HPDE6-E6E7 (cell line): Measurements from ENCODE around the gene RTL10.

Experiments used
- DNase-seq: peaks from one replicate; pipeline ENCODE4 v3.0.0; 2011; ENCODE audit warnings: missing footprints; ENCODE audit errors: extremely low spot score

The RTL10 gene

DNA sequence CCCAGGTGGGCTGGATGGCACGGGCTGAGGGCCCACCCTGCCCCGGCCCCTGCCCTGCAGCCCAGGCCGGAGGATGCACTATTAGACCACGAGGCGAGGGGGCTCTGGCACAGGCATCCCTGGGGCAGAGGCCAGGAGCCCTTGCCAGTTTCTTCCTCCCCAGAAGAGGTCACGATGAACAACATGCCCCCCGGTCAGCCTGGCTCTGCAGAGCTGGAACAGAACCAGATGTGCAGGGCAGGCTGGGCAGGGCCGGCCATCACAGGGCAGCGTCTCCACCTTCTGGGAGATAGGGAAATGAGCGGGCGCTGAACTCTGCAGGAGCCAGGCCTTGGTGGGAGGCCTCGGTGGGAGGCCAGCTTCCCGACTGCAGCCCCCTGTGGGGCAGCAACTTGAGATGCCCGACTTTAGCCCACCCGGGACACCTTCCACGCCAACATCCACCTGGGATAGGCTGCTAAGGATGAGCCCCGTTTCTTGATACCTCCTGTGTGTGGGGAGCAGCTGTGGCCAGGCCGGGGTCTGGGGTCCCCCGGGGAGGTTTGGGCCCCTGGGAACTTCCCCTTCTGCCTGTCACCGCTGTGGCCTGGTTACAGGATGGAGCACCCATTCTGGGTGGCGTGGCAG lies 21.8 kb upstream of the RTL10 start:
- DNase-seq, result no peak

DNA sequence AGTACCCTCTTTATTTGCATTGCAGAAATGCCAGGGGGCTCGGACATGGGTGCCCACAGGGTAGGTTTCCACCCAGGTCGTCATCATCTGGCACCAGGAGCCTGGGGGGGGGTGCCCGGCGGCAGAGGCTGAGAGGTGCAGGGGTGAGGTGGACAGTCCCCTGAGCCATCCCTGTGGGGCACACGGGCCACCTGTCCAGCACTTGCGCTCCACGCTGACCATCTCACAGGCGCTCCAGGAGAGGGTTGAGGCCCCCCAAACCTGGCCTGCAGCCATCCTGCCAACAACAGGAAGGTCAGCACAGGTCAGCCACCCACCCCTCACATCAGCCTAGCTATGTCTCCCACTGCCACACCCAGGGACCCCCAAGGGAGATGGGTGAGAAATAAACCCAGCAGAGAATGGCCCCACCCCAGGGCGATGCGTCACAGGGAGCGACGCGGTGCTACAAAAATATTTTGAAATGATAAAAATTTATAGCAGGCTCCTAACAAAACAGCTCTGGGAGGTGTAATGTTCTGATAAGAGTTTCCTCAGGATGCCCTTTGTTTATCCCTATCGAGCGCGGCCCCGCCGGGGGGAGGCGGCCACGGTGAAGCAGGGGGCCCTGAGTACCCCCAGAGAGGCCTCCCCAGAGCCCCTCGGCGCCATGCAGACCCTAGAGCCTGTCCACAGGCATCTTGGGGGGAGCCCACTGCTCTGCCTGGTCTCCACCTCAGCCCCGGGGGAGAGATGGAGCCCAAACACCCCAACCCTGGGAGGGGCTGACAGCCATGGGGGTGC lies 21.0 kb upstream of the RTL10 start:
- DNase-seq, result no peak

DNA sequence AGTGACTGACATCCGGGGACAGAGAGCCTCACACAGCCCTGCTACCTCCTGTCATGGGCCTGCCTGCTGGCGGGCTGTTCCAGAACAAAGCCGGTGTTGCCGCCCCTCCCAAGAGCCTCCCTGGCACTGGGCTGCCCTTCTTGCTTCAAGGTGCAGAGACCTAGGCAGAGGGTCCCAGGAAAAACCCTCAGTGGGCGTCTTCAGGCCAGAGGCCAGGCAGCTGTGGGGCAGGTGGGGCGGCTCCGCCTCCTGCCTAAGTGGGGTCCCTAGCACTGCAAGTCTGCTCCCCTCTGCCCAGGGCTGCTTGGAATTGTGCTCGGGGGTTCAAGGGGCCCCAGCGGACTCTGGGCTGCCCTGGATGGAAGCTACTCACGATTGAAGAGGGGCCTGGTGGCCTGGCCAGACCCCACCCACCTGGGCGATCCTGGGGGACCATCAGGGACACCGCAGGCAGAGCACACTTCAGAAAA lies 20.4 kb upstream of the RTL10 start:
- DNase-seq, result no peak

DNA sequence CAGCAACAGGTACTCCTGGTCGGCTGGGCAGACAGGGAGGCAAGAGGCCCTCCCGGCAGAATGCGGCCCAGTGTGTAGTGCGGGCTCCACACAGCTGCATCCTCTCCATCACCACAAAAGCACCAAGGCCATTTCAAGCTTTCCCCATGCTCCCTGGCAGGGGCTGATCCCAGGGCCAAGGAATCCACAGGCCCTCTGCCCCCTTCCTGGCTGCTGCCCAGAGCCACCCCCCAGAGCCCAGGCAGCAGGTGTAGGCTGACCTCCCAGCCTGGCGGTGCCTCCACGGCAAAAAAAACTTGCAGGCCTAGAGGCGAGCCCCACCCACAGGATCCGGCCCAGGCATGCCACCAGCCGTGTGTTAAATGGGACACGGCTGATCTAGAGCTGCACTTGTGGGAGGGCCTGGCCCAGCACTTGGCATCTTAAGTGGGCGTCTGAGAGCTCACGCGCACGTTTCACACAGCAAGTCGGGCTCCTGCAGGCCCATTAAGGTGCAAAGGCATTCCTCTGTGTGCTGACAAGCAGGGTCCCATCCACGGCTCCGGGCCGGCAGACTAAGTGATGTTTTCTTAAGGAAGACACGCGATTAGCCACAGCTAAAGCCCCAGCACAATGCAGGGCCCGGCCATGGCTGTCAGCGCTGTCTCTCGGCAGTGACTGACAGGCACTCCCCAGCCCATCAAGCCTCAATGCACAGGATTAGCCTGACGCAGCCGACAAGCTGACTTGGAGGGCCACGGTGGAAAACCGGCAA lies 19.8 kb upstream of the RTL10 start:
- DNase-seq, result no peak

DNA sequence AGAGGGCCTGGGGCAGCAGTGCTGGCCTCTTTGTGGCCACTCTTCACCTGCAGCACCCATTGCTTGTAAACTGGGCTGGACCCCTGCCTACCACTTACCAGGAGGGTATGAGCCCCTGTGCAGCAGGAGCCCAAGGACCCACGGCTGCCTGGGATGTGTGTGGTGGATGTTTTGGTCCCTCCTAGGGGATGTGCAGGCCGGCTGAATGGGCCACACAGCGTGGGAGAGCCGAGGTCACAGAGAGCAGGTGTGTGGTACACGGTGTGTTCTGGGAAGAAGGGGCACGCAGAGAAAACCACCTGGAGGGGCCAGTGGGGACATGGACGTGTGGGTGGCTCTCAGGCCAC lies 19.3 kb upstream of the RTL10 start:
- no peak for DNase-seq

DNA sequence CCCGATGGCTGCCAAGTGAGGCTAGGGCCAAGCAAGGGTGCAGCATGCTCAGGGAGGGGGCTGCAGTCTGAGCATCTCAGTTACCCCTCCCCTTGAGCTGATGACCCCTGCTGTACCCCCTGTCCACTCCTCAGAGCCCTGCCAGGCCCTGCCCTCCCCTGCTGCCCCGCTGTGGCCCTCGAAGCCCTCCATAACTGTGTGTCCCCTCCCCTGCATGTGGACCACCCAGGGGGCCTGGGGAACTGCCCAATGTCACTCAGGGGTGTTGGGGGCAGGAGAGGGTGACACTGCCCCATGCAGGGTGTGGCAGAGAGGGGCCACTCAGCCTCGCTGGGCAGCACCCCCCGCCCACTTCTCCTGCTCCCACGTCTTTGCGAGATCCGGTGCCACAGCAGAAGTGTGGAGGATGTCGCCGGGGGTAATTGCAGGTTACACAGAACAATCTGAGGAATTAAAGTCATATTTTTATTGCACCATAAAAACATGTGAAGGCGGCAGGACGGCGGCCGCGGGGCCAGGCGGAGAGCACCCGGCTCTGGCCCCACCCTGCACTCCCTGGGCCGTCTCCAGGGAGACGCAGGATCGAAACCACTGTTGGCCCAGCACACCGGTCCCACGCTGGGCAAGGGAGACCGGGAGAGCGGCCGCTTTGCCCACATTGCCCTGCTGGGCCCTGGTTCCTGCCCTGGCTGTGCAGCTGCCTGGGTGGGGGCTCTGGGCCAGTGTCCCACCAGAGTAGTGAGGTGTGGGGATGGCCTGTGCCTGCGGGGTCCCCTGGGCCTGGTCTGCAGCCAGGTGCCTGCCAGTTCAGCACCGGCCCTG lies 18.7 kb upstream of the RTL10 start:
- DNase-seq, result no peak

DNA sequence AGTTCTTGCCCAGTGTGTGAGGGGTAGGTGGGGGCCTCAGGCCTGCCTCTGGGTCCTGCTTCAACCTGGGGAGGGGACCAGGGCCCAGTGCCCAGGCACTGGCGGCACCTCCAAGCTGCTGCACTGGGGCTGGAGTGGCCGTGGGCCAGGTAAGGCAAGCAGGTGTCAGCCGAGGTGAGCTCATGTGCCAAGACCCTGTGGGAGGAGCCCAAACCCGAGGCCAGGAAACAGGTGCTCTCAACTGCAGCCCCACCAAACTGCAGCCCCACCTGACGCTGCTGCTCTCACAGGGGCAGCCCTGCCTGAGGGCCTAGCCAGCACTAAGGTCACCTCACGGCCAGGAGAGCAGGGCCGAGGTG lies 18.1 kb upstream of the RTL10 start:
- DNase-seq, result no peak

DNA sequence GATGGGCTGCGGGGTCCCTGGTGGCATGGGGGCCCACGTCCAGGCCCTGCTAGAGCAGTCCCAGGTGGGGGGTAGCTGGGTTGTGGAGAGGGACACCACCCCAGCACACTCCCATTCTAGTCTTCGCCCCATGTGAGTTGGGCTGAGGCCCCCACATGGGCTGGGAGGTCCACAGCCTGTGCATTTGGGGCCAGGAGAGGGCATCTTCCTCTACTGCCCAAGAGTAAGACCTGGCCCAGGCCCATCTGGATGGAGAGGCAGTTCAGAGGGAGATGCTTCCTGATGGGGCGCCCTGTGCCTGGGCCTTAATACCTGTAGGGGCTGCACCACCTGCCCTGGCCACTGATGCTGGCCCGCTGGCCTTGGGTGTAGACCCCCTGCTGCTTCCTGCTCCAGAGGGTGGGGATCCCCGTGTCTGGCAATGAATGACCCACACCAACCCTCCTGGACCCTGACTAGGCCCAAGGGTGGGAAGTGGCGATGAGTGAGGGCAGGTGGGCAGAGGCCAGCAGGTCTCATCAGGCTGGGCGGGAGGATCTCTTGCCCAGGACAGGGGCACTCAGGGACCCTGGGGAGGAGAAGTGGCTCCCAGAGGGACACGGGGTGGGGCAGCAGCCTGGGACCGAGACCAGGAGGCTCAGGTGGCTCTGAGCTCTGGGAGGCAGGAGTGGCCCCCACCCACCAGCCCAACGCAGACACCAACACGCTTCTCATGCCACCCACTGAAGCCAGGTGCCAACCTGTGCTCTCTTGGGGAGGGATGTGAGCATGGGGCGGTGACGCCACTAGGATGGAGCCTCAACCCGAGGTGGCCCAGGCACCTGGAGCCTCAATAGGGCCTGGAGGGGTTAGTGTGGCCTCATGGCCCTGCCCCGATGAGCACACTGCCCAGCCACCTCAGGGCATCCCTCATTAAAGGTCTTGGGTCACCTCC lies 17.4 kb upstream of the RTL10 start:
- DNase-seq, result no peak

DNA sequence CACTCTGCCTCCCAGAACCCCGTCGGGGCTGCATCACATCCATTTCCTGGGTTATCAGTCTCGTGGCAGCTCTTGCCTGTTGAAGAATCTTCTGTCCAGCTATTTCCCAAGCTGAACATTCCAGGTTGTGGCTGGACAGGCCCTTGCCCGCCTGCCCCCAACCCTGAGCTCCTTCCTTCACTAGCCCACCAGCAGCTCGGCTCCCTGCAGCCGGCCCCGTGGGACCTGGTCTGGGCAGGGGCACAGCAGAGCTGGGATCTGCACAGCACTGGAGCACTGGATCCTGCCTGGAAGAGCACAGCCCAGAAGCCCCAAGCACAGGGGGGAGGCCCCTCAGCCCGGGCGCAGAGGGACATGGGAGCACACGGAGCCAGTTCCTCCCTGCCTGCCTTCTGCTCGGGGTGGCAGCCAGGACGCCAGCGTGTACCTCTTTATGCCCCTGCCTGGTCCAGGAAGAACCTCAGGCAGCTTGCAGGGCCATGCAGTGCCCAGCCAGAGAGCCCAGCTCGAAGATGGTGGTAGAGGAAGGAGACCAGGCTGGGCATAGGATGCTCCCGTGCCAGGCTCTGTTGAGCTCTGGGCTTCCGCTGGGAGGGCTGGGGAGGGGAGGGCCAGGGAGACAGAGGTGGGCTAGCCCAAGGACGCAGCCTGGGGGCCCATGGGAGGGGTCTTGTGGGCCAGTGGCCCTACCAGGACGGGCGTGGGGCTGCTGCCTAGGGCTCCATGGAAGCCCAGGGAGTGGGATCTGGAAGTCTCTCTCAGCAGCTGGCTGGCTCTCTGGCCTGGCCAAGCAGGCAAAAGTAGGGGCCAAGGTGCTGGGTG lies 16.6 kb upstream of the RTL10 start:
- no peak for DNase-seq

DNA sequence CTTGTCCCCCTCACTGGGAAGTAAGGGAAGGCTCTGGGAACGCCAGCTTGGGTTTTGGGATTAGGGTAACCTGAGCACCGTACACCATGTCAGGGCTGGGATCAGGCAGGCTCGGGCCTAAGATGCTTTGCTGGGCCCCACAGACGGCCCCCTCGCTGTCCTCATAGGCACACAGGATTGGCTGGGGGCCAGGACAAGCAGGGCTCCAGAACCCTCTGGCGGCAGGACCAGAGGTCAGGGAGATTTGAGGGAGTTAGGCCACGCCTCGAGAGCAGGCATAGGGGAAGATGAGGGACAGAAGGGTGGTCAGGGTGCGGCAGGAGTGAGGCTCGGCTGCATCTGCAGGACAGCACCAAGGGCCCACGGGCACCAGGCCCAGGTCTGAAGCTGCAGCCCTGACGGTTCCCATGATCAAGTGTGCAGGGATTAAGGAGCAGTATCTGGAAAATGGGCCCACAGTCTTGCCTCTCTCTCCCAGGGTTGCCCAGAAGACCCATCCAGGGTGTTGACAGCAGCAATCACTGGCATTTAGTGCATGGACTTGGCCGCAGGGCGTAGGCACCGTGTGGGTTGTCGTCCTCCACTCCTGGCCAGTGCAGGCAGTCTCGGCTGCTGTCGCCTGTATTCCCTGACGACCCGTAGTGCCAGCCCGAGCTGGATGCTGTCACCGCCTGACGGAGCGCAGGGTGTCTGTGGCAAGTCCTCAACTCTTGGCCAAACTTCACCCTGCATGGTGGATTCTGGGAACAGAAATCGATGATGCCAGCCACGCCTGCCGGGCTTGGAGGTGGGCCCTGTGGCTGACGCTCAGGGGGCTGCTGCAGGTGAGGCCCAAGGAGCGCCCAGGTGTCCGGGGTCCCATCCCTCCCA lies 15.7 kb upstream of the RTL10 start:
- DNase-seq, result no peak

DNA sequence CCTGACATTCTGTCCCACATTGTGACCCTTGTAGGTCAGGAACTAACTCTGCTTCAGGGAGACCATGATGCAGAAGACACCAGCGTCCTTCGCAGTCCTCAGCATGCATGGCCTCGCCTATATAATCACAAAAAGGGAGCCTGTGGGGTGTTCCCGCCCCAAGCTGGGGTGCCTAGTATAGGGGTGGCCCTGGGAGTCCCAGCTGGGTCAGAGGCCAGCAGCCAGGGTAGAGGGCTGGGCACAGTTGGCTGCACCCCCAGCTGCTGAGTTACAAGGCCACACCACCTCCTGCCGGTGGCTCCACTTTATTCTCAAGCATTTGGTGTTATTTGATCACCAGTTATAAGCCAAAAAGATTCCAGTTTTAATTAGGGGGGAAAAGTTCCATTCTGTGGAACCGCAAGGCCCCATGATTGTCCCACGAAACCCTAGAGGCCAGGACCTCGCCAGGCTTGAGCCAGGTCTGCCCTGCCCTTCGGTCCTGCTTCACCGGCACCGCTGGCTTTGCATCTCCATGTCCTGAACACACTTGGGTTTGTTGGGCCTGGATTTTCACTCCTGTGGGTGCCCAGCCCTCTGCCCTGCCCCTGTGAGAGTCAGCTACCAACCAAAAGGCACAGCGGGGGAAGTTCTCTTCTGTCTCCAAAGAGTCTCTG lies 15.0 kb upstream of the RTL10 start:
- no peak for DNase-seq

DNA sequence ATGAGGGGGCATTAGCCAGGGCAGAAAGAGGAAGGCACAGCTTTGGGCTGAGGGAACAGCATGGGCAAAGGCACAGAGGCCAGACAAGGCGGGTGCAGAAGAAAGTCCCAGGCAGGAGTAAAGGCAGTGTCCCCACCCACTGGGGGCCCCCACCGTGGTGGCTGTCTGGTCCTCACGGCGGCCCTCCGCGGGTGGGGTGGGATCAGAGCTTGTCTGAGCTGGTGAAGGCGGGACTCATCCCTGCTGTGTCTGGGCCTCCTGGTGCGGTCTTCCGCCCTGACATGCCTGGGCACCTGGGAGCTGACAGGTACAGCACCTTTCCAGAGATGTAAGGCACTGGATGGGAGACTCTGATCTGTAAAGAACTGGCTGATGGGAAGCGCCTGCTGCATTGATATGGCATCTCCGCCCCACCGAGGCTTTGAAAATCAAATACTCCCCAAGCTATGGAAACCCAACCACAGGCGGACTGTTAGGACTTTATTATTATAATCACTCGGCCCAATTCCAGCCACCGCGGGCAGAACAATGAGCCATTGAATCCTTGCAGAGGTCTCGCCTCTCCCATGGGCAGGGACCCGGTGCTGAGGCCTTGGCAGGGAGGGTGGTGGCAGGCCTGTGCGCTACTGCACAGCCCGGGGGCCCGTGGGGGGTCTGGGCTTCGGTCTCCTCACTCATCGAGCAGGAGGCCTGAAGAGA lies 14.2 kb upstream of the RTL10 start:
- no peak for DNase-seq

DNA sequence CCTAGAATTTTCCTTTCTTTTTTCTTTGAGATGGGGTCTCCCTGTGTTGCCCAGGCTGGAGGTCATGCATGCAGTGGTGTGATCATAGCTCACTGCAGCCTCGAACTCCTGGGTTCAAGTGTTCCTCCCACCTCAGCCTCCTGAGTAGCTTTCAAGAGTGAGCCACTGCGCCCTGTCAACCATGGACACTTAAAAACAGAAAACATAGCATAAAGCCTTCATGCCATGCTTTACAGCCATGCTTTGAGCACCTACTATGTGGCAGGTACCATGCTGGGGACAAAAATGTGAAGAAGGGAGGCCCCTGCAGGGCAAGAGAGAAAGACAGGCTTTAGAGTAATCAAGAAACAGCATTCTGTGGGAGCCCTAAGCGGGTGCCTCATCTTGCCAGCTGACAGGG lies 13.7 kb upstream of the RTL10 start:
- DNase-seq, result no peak

DNA sequence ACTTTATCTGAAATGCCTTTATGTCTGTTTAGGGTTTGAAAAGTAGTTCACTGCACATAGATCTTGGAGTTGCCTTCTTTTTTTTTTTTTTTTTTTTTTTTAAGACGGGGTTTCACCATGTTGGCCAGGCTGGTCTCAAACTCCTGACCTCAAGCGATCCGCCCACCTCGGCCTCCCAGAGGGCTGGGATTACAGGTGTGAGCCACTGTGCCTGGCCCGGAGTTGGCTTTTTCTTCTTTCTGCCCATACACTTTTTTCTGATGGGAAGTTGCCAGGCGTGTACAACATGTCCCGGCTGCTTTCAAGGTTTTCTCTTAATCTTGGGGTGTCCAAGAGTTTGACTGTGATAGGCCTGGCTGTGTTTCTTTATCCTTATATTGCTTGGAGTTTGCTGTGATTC lies 12.9 kb upstream of the RTL10 start:
- no peak for DNase-seq

DNA sequence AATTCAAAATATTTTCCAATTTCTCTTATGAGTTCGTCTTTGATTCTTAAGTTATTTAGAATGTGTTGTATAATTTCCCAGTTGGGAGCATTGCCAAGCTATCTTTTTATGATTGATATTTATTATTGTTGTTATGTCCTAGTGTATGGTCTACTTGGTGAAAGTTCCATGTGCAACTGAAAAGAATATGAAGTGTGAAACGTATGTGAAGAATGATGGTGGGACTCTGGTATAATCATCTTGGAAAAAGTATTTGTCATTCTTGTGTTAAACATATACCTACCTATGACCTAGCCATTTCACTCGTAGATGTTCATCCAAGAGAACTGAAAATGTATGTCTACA lies 12.0 kb upstream of the RTL10 start:
- DNase-seq, result no peak

DNA sequence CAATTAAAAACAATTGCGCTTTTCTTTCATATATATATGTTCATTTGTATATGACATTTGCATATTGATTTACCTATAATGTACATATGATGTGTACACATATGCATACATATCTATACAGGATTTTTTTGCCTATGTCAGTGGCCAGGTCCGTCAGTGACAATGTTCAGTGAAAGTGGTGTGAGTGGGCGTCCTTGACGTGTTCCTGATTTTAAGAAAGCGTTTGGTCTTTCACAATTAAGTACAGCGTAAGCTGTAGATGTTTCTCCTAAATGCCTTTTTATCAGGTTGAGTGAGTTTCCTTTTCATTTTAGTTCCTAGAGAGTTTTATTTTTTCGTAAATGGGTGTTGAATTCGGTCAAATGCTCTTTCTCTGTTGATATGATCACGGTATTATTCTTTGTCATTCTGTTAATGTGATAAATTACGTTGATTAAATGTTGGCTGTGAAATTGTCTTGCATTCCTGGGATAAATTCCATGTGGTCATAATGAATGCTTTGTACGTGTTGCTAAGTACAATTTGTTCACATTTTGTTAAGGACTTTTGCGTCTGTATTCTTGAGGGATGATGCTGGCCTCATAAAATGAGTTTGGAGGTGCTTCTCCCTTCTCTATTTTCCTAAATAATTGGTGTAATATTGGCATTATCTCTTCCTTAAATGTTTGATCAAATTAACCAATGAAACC lies 10.6 kb upstream of the RTL10 start:
- no peak for DNase-seq

DNA sequence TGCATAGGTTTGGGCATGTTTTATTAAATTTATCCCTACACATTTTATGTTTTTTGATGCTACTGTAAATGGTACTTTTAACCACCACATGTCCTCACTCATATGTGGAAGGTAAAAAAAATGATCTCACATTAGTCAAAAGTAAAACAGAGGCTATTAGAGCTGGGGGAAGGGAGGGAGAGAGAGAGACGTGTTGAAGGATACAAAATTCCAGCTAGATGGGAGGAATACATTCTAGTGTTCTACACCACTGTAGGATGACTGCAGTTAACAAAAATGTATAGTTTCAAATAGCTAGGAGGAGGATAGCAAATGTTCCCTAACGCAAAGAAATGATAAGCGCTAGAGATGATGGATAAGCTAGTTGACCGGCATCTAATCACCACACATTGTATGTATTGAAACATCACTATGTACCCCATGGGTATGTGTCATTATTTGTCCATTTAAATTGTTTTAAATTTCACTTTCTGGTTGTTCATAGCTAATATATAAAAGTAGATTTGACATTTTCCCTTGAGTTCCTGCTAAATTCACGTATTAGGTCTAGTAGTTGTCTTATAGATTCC lies 9.9 kb upstream of the RTL10 start:
- DNase-seq, result no peak
